Suprapubic skin (tissue), 4 donors: ENCODE data around the gene EIF4A3. TPM values are rescaled to one million over a fixed set of nuclear protein-coding genes. Genes with fewer than 3 reads are reported as not detected.

Source experiments
- DNase-seq, 2 donors: peaks; one replicate each; pipeline ENCODE4 v3.0.0-alpha.2; 2019; ENCODE audit warnings: low spot score in 2 of 2
- H3K27ac ChIP-seq: fragments of 200-600 bp; sonication (generic); one replicate; pipeline ENCODE4 v1.5.1; 2019
- H3K27me3 ChIP-seq: fragments of 200-600 bp; sonication (generic); one replicate; pipeline ENCODE4 v1.5.1; 2019
- H3K36me3 ChIP-seq: fragments of 200-600 bp; sonication (generic); one replicate; pipeline ENCODE4 v1.5.1; 2019
- H3K4me1 ChIP-seq: fragments of 200-600 bp; sonication (generic); one replicate; pipeline ENCODE4 v1.5.1; 2019
- H3K4me3 ChIP-seq: fragments of 200-600 bp; sonication (generic); one replicate; pipeline ENCODE4 v1.5.1; 2019; ENCODE audit warnings: mild to moderate bottlenecking
- H3K9me3 ChIP-seq: fragments of 200-600 bp; sonication (generic); one replicate; pipeline ENCODE4 v1.5.1; 2019
- CTCF ChIP-seq, 2 donors: fragments of 200-600 bp in 1 of 2; fragments of 450-650 bp in 1 of 2; sonication (generic) in 1 of 2; IDR thresholded peaks; one replicate each; pipeline ENCODE4 v1.5.1; 2016 to 2019; ENCODE audit warnings: antibody characterized with exemption in 2 of 2, mild to moderate bottlenecking in 1 of 2, moderate library complexity in 1 of 2
- EP300 ChIP-seq: sonication (generic); formaldehyde crosslinking; IDR thresholded peaks from one replicate; pipeline ENCODE4 v1.6.1; 2017; ENCODE audit warnings: antibody characterized with exemption
- POLR2A ChIP-seq, 2 donors: fragments of 450-650 bp; IDR thresholded peaks; one replicate each; pipeline ENCODE4 v1.6.1; 2017; ENCODE audit warnings: antibody characterized with exemption in 2 of 2, mild to moderate bottlenecking in 2 of 2, moderate library complexity in 2 of 2
- POLR2AphosphoS5 ChIP-seq, 3 donors: sonication (generic); formaldehyde crosslinking; IDR thresholded peaks; one replicate each; pipeline ENCODE4 v1.6.1; 2017; ENCODE audit warnings: antibody characterized with exemption in 3 of 3
- WGBS: methylation state at CpG from one replicate; pipeline ENCODE4 v1.1.5; 2018; 5-methylcytosine and 5-hydroxymethylcytosine counted together
- total RNA-seq, 4 donors: library from RNA; depleted of rRNA; stranded (reverse); fragments of >200 nt; gene quantifications; one replicate each; pipeline ENCODE4 v1.1.0, GENCODE V29; 2016

The EIF4A3 gene
- total RNA-seq = 10 to 100 TPM; 59.8 to 69.2 (median 65.7) TPM

GRCh38 chr17:80147035-80147822 lies at the start of gene EIF4A3:
Gene EIF4A3 (minus strand): TSS chr17:80147128. CDS start chr17:80146961, 167 bp downstream.
- DNase-seq = peak; percentile 99
- H3K4me3 ChIP-seq = peak within 1 kb of the TSS; percentile 89
- peaks cover 36% of the 10 kb centered on the region for H3K4me1 ChIP-seq
- H3K27ac ChIP-seq = peak within 1 kb of the TSS; percentile 94
- H3K27me3 ChIP-seq = no peaks in the 10 kb centered on the region
- TF ChIP-seq EP300 (peak; percentile 97), CTCF (IDR thresholded peaks at IDR 0.05) (peak in 1 of 2 donors; percentile 11), POLR2A (IDR thresholded peaks at IDR 0.05) (peak; percentile 68 to 91), POLR2AphosphoS5 (IDR thresholded peaks at IDR 0.05) (peak; percentile 79 to 94 (median 88))
- no peaks in the 10 kb centered on the region for H3K9me3 ChIP-seq
- peaks cover 19% of the 10 kb centered on the region for H3K36me3 ChIP-seq
- WGBS = 0% methylated on average over 38 of the region's 90 CpGs

DNA sequence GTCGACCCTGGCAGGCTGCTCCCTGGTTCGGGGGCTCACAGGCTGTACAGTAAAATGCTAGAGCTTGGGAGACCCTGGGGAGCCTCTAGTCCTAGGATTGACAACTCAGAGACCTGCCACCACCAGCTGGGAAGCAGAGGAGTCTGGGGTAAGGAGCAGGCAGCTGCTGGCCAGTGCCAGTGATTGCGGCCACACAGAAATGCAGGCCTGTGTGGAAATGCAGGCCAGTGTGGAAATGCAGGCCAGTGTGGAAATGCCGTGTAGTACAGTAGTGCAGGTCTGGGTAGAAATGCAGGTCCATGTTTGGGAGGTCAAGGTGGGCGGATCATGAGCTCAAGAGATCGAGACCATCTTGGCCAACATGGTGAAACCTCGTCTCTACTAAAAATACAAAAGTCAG lies 49.7 kb upstream of the EIF4A3 start:
- TF ChIP-seq EP300 (no peak), POLR2A (IDR thresholded peaks at IDR 0.05) (no peak), CTCF (IDR thresholded peaks at IDR 0.05) (no peak), POLR2AphosphoS5 (IDR thresholded peaks at IDR 0.05) (no peak)
- Histone ChIP-seq H3K4me1 (peaks cover 16% of the 10 kb centered on the region), H3K9me3 (no peaks in the 10 kb centered on the region), H3K4me3 (no peak overlapping the region), H3K36me3 (peaks cover 8% of the 10 kb centered on the region), H3K27ac (no peak overlapping the region), H3K27me3 (no peaks in the 10 kb centered on the region)
- WGBS = 89% methylated on average over 7 of the region's 7 CpGs
- DNase-seq = no peak

DNA sequence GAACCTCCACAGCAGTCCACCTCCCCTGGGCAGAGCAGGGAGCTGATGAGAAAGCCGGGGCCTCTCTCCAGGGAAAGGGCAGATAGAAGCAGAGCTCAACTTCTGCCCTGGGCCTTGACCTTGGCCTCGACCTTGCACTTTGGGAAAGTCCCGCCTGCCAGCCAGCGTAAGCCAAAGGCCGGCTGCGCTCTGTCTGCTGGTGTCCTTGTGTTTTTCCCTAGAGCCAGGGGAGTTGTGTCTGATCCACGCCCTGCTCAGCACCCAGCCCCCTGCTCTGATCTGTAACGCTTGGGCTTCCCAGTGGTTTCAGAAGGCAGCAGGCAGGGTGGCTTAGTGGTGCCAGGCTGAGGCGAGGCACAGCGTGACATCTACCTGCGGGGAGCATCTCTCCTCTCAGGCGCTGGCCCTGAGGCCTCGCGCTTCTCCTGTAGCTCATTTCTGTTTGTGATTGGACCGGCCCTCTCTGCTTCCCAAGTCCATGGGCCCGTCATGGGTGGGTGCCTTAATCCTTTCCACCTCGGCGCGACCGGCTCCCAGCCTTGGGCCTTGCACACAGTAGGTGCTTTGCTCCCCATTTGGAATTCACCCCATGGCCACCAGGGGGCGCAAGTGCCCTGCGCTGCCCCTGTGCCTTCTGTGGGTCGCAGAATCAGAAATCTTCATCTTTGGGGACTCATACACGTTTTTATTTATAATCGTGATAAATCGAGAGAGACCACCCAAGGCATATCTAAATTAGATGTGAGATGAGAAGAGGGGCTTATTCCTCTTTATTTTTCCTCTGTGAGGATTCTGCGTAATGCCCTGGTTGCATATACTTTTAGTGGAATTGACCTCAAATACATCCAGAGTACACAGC lies 49.0 kb upstream of the EIF4A3 start:
- H3K27me3 ChIP-seq = no peaks in the 10 kb centered on the region
- no peak for DNase-seq
- 71% methylated on average over 19 of the region's 27 CpGs for WGBS

GRCh38 chr17:80195141-80195540 lies 48.2 kb upstream of the EIF4A3 start:
- no peaks in the 10 kb centered on the region for H3K27me3 ChIP-seq
- no peak for DNase-seq
- no peaks in the 10 kb centered on the region for H3K9me3 ChIP-seq
- H3K36me3 ChIP-seq = peaks cover 4% of the 10 kb centered on the region
- 78% methylated on average over 3 of the region's 14 CpGs for WGBS
- TF ChIP-seq POLR2A (IDR thresholded peaks at IDR 0.05) = no peak
- no peak for TF ChIP-seq EP300
- no peak for TF ChIP-seq POLR2AphosphoS5 (IDR thresholded peaks at IDR 0.05)
- TF ChIP-seq CTCF (IDR thresholded peaks at IDR 0.05) = no peak
- H3K4me3 ChIP-seq = no peak overlapping the region
- peaks cover 26% of the 10 kb centered on the region for H3K4me1 ChIP-seq
- no peak overlapping the region for H3K27ac ChIP-seq

More for the DNA sequence above, 49.0 kb upstream of the EIF4A3 start:
- Histone ChIP-seq H3K9me3 (no peaks in the 10 kb centered on the region), H3K4me1 (peaks cover 23% of the 10 kb centered on the region), H3K36me3 (peaks cover 4% of the 10 kb centered on the region), H3K27ac (no peak overlapping the region), H3K4me3 (no peak overlapping the region)
- TF ChIP-seq POLR2AphosphoS5 (IDR thresholded peaks at IDR 0.05) (no peak), POLR2A (IDR thresholded peaks at IDR 0.05) (no peak), CTCF (IDR thresholded peaks at IDR 0.05) (peak; percentile 60 to 69)
